Measurements from ENCODE around the gene OSBPL9. TPM values are rescaled to one million over a fixed set of nuclear protein-coding genes. Genes with fewer than 3 reads are reported as not detected.

The OSBPL9 gene
- total RNA-seq, 1 experiment from 2014 or later = 62.4 TPM

DNA sequence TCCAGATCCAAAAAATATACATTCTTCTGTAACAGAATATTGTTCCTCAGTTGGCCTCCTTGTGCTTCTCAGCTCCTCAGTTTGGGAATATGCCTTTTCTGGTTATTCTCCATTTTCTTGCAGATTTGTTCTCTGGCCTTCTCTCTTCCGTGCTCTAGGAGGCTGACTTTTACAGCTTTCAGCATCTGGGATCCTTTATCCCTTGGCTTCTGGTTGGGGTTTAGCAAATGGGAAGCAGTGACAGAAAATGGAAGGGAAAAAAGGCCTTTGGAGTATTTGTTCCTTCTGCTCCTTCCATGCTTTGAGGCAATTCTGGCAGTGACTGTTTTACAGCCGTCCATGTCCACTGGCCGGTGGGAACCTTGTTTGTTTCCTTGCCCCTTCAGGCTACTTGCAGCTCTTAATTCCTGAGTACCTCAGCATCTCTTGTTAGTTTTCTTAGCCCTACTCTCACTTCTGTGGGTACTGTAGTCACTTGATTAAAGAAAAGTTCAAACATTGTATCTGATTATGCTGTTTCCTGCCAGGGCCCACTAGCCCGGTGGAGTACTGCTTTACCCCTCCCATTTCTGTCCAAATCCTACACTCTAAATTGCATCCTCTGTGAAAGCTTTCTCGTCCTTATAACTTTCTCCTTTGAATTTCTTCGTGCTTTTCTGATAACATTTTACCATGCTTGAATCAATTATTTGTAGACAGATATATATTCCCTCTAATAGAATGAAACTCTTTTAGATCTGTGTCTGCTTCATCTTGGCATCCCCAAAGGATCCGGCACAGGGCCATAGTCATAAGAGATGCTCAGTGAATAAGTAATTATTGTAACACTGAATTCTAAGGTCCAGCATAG is 118.2 kb downstream of the OSBPL9 start:
- Histone ChIP-seq H3K4me3 (ENCODE audit: low read depth, low read length, poor library complexity, severe bottlenecking) (no peak overlapping the region), H3K9me3 (ENCODE audit: low read depth, low read length, poor library complexity, severe bottlenecking) (no peaks in the 10 kb centered on the region), H3K4me1 (ENCODE audit: insufficient read depth, low read length, poor library complexity, severe bottlenecking) (peaks cover 60% of the 10 kb centered on the region), H3K36me3 (ENCODE audit: insufficient read depth, low read length, poor library complexity, severe bottlenecking) (no peaks in the 10 kb centered on the region), H3K27me3 (replicated peaks; ENCODE audit: insufficient read depth, low read depth, low read length, poor library complexity) (no peaks in the 10 kb centered on the region), H3K27ac (ENCODE audit: low read depth, low read length, poor library complexity, severe bottlenecking) (peak overlapping the region; percentile 2)
- no TSS peak for BruUV-seq (replicated peaks)
- CTCF ChIA-PET = no interaction called here
- TF ChIP-seq, protein P1, sequence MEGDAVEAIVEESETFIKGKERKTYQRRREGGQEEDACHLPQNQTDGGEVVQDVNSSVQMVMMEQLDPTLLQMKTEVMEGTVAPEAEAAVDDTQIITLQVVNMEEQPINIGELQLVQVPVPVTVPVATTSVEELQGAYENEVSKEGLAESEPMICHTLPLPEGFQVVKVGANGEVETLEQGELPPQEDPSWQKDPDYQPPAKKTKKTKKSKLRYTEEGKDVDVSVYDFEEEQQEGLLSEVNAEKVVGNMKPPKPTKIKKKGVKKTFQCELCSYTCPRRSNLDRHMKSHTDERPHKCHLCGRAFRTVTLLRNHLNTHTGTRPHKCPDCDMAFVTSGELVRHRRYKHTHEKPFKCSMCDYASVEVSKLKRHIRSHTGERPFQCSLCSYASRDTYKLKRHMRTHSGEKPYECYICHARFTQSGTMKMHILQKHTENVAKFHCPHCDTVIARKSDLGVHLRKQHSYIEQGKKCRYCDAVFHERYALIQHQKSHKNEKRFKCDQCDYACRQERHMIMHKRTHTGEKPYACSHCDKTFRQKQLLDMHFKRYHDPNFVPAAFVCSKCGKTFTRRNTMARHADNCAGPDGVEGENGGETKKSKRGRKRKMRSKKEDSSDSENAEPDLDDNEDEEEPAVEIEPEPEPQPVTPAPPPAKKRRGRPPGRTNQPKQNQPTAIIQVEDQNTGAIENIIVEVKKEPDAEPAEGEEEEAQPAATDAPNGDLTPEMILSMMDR (conservative IDR thresholded peaks at IDR 0.05; ENCODE audit: low read depth, low read length) = no peak
- no peak for TF ChIP-seq EZH2 (IDR thresholded peaks at IDR 0.05; ENCODE audit: borderline replicate concordance, low read depth, low read length, poor library complexity, severe bottlenecking)
- POLR2A ChIA-PET (ENCODE audit: low non-redundant PET) = no interaction called here
- intact Hi-C loops (cut with micrococcal nuclease; ENCODE audit: unreplicated experiment) = no loop called here
- DNase-seq (ENCODE audit: low spot score) = peak; percentile 17

DNA sequence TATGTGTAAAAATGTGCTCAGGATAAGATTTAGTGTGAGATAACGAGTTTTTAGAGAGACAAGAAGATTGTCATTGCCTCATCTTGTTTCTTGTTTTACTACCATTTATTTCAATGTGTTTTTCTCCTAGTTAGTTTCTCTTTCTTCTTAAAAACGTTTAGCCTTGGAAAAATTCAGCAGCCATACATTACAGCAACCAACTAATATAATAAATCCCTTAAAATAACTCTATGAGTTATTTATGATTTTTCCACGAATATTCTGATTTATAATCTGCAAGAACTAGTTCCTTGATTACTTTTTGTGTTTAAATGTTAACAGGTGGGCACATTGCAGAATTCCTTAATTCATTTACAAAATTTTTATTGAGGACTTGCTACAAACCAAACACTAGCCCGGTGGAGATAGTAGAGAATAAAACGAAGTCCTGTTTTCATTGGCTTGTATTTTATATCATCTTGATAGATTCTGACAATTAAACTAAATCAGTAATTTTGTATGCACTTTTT is 118.9 kb downstream of the OSBPL9 start:
- Histone ChIP-seq H3K9me3 (ENCODE audit: low read depth, low read length, poor library complexity, severe bottlenecking) (no peaks in the 10 kb centered on the region), H3K4me1 (ENCODE audit: insufficient read depth, low read length, poor library complexity, severe bottlenecking) (peaks cover 57% of the 10 kb centered on the region), H3K27ac (ENCODE audit: low read depth, low read length, poor library complexity, severe bottlenecking) (no peak overlapping the region), H3K36me3 (ENCODE audit: insufficient read depth, low read length, poor library complexity, severe bottlenecking) (no peaks in the 10 kb centered on the region), H3K27me3 (replicated peaks; ENCODE audit: insufficient read depth, low read depth, low read length, poor library complexity) (no peaks in the 10 kb centered on the region), H3K4me3 (ENCODE audit: low read depth, low read length, poor library complexity, severe bottlenecking) (no peak overlapping the region)
- CTCF ChIA-PET = no interaction called here
- BruUV-seq (replicated peaks) = no TSS peak
- POLR2A ChIA-PET (ENCODE audit: low non-redundant PET) = no interaction called here
- TF ChIP-seq EZH2 (IDR thresholded peaks at IDR 0.05; ENCODE audit: borderline replicate concordance, low read depth, low read length, poor library complexity, severe bottlenecking) = no peak
- TF ChIP-seq, protein P1 (conservative IDR thresholded peaks at IDR 0.05; ENCODE audit: low read depth, low read length) = no peak
- DNase-seq (ENCODE audit: low spot score) = no peak
- intact Hi-C loops (cut with micrococcal nuclease; ENCODE audit: unreplicated experiment) = no loop called here

- peak; percentile 54 for DNase-seq (ENCODE audit: low spot score)
- CTCF ChIA-PET = no interaction called here
Observed at GRCh38 chr1:51736702-51737101, 119.8 kb downstream of the OSBPL9 start.

More at GRCh38 chr1:51736702-51737101, 119.8 kb downstream of the OSBPL9 start:
- BruUV-seq (replicated peaks) = no TSS peak
- peaks cover 53% of the 10 kb centered on the region for H3K4me1 ChIP-seq (ENCODE audit: insufficient read depth, low read length, poor library complexity, severe bottlenecking)
- H3K27ac ChIP-seq (ENCODE audit: low read depth, low read length, poor library complexity, severe bottlenecking) = no peak overlapping the region
- POLR2A ChIA-PET (ENCODE audit: low non-redundant PET) = interaction anchor here (0.7 kb wide), 1 partner anchor 53 kb away, joined by 3 read pairs; no protein-coding TSS in a partner anchor
- intact Hi-C loops (cut with micrococcal nuclease; ENCODE audit: unreplicated experiment) = no loop called here
- H3K27me3 ChIP-seq (replicated peaks; ENCODE audit: insufficient read depth, low read depth, low read length, poor library complexity) = no peaks in the 10 kb centered on the region
- H3K9me3 ChIP-seq (ENCODE audit: low read depth, low read length, poor library complexity, severe bottlenecking) = no peaks in the 10 kb centered on the region
- H3K4me3 ChIP-seq (ENCODE audit: low read depth, low read length, poor library complexity, severe bottlenecking) = no peak overlapping the region
- TF ChIP-seq EZH2 (IDR thresholded peaks at IDR 0.05; ENCODE audit: borderline replicate concordance, low read depth, low read length, poor library complexity, severe bottlenecking) = no peak
- TF ChIP-seq, protein P1 (conservative IDR thresholded peaks at IDR 0.05; ENCODE audit: low read depth, low read length) = no peak
- no peaks in the 10 kb centered on the region for H3K36me3 ChIP-seq (ENCODE audit: insufficient read depth, low read length, poor library complexity, severe bottlenecking)

Measured in A673 (cell line).